IMR-90 (cell line): Measurements from ENCODE around the gene PCDHB12. TPM values are rescaled to one million over a fixed set of nuclear protein-coding genes. Genes with fewer than 3 reads are reported as not detected.
"Not testable (repeated sequence)": the region's sequence is repeated elsewhere in the genome, so short reads cannot be mapped to it uniquely, and the experiment has no call there.

Source experiments
- ATAC-seq: fragments of 200-7000 bp; cut with Tn5 transposase; 2 replicates; pipeline ENCODE4 v1.9.1; 2020; ENCODE audit warnings: low read depth, mild to moderate bottlenecking, moderate library complexity
- BruUV-seq: library from RNA; stranded (reverse); fragments of 400-500 nt; replicated peaks from 2 replicates; lab custom pipeline; 2021; lab: Mats Ljungman, UMichigan
- CTCF ChIA-PET: fragments of 300-600 bp; formaldehyde crosslinking; extraction: SDS; loops from one replicate; lab custom pipeline; 2021; ENCODE audit warnings: antibody characterized with exemption; lab: Yijun Ruan, JAX
- POLR2A ChIA-PET: fragments of 300-600 bp; sonication (Branson Sonifier 250); formaldehyde crosslinking; loops from one replicate; lab custom pipeline; 2022; ENCODE audit warnings: antibody characterized with exemption; ENCODE audit not compliant: unreplicated experiment; lab: Charles Lee
- DNase-seq: peaks from one replicate; pipeline ENCODE4 v3.0.0; 2013
- H2AFZ ChIP-seq: replicated peaks from 2 replicates; pipeline ENCODE3; 2013; ENCODE audit warnings: low read length, mild to moderate bottlenecking; ENCODE audit not compliant: poor library complexity
- H2AK5ac ChIP-seq: 2 replicates; pipeline ENCODE4 v1.6.1; 2013; ENCODE audit warnings: low read depth, low read length, inconsistent platforms
- H2AK9ac ChIP-seq: replicated peaks from 2 replicates; pipeline ENCODE3; 2013; ENCODE audit warnings: mild to moderate bottlenecking, low read depth, low read length, moderate library complexity; ENCODE audit not compliant: poor library complexity
- H2BK120ac ChIP-seq: 2 replicates; pipeline ENCODE4 v1.6.1; 2013; ENCODE audit warnings: low read depth, low read length, inconsistent platforms
- H2BK15ac ChIP-seq: 3 replicates; pipeline ENCODE4 v1.6.1; 2013; ENCODE audit warnings: low read depth, low read length, inconsistent platforms
- H2BK20ac ChIP-seq: 2 replicates; pipeline ENCODE4 v1.6.1; 2013; ENCODE audit warnings: low read depth, mild to moderate bottlenecking, inconsistent platforms, low read length, moderate library complexity
- H2BK5ac ChIP-seq: 2 replicates; pipeline ENCODE4 v1.6.1; 2013; ENCODE audit warnings: mild to moderate bottlenecking, low read depth, low read length, inconsistent platforms; ENCODE audit not compliant: poor library complexity, severe bottlenecking
- H3K14ac ChIP-seq: replicated peaks from 2 replicates; pipeline ENCODE4 v1.6.1; 2013; ENCODE audit warnings: low read depth, low read length, inconsistent platforms
- H3K18ac ChIP-seq: 2 replicates; pipeline ENCODE4 v1.6.1; 2013; ENCODE audit warnings: low read depth, low read length, control low read depth
- H3K23ac ChIP-seq: 2 replicates; pipeline ENCODE4 v1.6.1; 2013; ENCODE audit warnings: low read depth, low read length, inconsistent platforms
- H3K27ac ChIP-seq: 2 replicates; pipeline ENCODE4 v1.5.1; 2013; ENCODE audit warnings: mild to moderate bottlenecking, control low read depth, low read length; ENCODE audit not compliant: insufficient read depth
- H3K27me3 ChIP-seq: 2 replicates; pipeline ENCODE4 v1.6.1; 2013; ENCODE audit warnings: low read length; ENCODE audit not compliant: control insufficient read depth, insufficient read depth
- H3K36me3 ChIP-seq: 2 replicates; pipeline ENCODE4 v1.6.1; 2013; ENCODE audit warnings: low read length, mixed read lengths; ENCODE audit not compliant: control insufficient read depth, insufficient read depth
- H3K4ac ChIP-seq: 2 replicates; pipeline ENCODE4 v1.6.1; 2013; ENCODE audit warnings: low read depth, low read length, inconsistent platforms
- H3K4me1 ChIP-seq: 2 replicates; pipeline ENCODE4 v1.6.1; 2013; ENCODE audit warnings: low read length, mixed read lengths; ENCODE audit not compliant: control insufficient read depth, insufficient read depth
- H3K4me2 ChIP-seq: 2 replicates; pipeline ENCODE4 v1.6.1; 2013; ENCODE audit warnings: low read depth, mild to moderate bottlenecking, control low read depth, low read length, moderate library complexity
- H3K4me3 ChIP-seq: 2 replicates; pipeline ENCODE4 v1.5.1; 2013; ENCODE audit warnings: low read depth, mild to moderate bottlenecking, control low read depth, low read length, moderate library complexity; ENCODE audit not compliant: insufficient read depth
- H3K56ac ChIP-seq: 2 replicates; pipeline ENCODE4 v1.6.1; 2013; ENCODE audit warnings: low read length, inconsistent platforms; ENCODE audit not compliant: insufficient read depth; ENCODE audit errors: extremely low read depth
- H3K79me1 ChIP-seq, 2 experiments: 2 replicates each; pipeline ENCODE4 v1.6.1; 2013; ENCODE audit warnings: low read length in 2 of 2, inconsistent platforms in 1 of 2, low read depth in 1 of 2
- H3K9ac ChIP-seq: 2 replicates; pipeline ENCODE4 v1.6.1; 2013; ENCODE audit warnings: low read depth, low read length, control low read depth
- H3K9me1 ChIP-seq: 2 replicates; pipeline ENCODE4 v1.6.1; 2013; ENCODE audit warnings: low read length, inconsistent platforms; ENCODE audit not compliant: insufficient read depth
- H3K9me3 ChIP-seq: 2 replicates; pipeline ENCODE4 v1.6.1; 2013; ENCODE audit warnings: low read length; ENCODE audit not compliant: control insufficient read depth, insufficient read depth
- H4K20me1 ChIP-seq: 2 replicates; pipeline ENCODE4 v1.6.1; 2013; ENCODE audit warnings: low read length, inconsistent platforms; ENCODE audit not compliant: insufficient read depth
- H4K5ac ChIP-seq: 2 replicates; pipeline ENCODE4 v1.6.1; 2013; ENCODE audit warnings: mild to moderate bottlenecking, low read depth, low read length, control low read depth
- H4K8ac ChIP-seq, 2 experiments: 2 replicates each; pipeline ENCODE4 v1.6.1; 2013; ENCODE audit warnings: low read depth in 2 of 2, low read length in 2 of 2, control low read depth in 1 of 2, inconsistent platforms in 1 of 2
- H4K91ac ChIP-seq: 2 replicates; pipeline ENCODE4 v1.6.1; 2013; ENCODE audit warnings: low read depth, low read length, inconsistent platforms; ENCODE audit not compliant: insufficient read depth
- WGBS, 2 experiments: methylation state at CpG; one replicate each; pipeline versions ENCODE4 v1.1.5 to v1.1.7; 2013; ENCODE audit warnings: missing lambda C conversion rate in 2 of 2; ENCODE audit not compliant: insufficient read length in 1 of 2; ENCODE audit errors: extremely low coverage in 2 of 2; 5-methylcytosine and 5-hydroxymethylcytosine counted together
- dilution Hi-C: fragments of 300-500 bp; cut with HindIII; formaldehyde crosslinking; loops from one replicate; pipeline ENCODE4 v1.14.3; 2018; ENCODE audit warnings: low sequenced_read_pairs; ENCODE audit not compliant: unreplicated experiment
- in situ Hi-C: fragments of 300-500 bp; cut with MboI; formaldehyde crosslinking; loops from 3 replicates; pipeline ENCODE4 v1.14.3; 2019; ENCODE audit warnings: low sequenced_read_pairs, inconsistent platforms, mixed read lengths
- intact Hi-C: fragments of 100-400 bp; cut with micrococcal nuclease; formaldehyde crosslinking; loops from 2 replicates; pipeline ENCODE4 v1.10.0; 2022
- polyA plus RNA-seq, 3 experiments: library from polyadenylated mRNA; depleted of rRNA; stranded (reverse); fragments of >200 nt; gene quantifications; 2 replicates each; pipeline ENCODE4 v1.2.3, GENCODE V29; 2012; ENCODE audit warnings: low replicate concordance in 1 of 3
- total RNA-seq: library from RNA; depleted of rRNA; stranded (reverse); fragments of >200 nt; gene quantifications from 2 replicates; pipeline ENCODE4 v1.2.3, GENCODE V29; 2012

PCDHB12 gene
- total and polyA plus RNA-seq, 2 of the 4 experiments (the other 2 are of a cell fraction), result 0.09 to 0.18 TPM

GRCh38 chr5:141215504-141215903 lies 7.0 kb downstream of the PCDHB12 start:
- H3K14ac ChIP-seq, H3K18ac ChIP-seq, DNase-seq, H3K4me2 ChIP-seq, BruUV-seq, H3K4ac ChIP-seq, H3K4me3 ChIP-seq, H3K9ac ChIP-seq, H3K36me3 ChIP-seq, H2BK20ac ChIP-seq, H3K56ac ChIP-seq, H4K20me1 ChIP-seq, H2AK5ac ChIP-seq, H4K8ac ChIP-seq, H2BK15ac ChIP-seq, H2BK5ac ChIP-seq, H2AK9ac ChIP-seq, H4K91ac ChIP-seq, H4K5ac ChIP-seq, H3K23ac ChIP-seq, H2BK120ac ChIP-seq, H3K4me1 ChIP-seq, in situ Hi-C loops, dilution Hi-C loops, H3K79me1 ChIP-seq, POLR2A ChIA-PET, ATAC-seq, H3K9me1 ChIP-seq, intact Hi-C loops, H2AFZ ChIP-seq, H3K27me3 ChIP-seq, CTCF ChIA-PET, H3K27ac ChIP-seq: not testable (repeated sequence)
- peaks cover 20% of the 10 kb centered on the region; the same call in 1 of the 2 replicates for H3K9me3 ChIP-seq
- 33% methylated on average over 14 of the region's 40 CpGs; no CpG with 5 or more reads in 1 of the 2 experiments for WGBS, 2 experiments

DNA sequence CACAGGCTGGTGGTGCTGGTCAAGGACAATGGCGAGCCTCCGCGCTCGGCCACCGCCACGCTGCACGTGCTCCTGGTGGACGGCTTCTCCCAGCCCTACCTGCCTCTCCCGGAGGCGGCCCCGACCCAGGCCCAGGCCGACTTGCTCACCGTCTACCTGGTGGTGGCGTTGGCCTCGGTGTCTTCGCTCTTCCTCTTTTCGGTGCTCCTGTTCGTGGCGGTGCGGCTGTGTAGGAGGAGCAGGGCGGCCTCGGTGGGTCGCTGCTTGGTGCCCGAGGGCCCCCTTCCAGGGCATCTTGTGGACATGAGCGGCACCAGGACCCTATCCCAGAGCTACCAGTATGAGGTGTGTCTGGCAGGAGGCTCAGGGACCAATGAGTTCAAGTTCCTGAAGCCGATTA lies 7.5 kb downstream of the PCDHB12 start:
- H2AK9ac ChIP-seq, H4K91ac ChIP-seq, H3K9me1 ChIP-seq, H2AK5ac ChIP-seq, H4K5ac ChIP-seq, H3K23ac ChIP-seq, dilution Hi-C loops, H3K27me3 ChIP-seq, H2BK120ac ChIP-seq, H3K27ac ChIP-seq, H3K4ac ChIP-seq, POLR2A ChIA-PET, intact Hi-C loops, H3K56ac ChIP-seq, ATAC-seq, H3K4me1 ChIP-seq, H3K9ac ChIP-seq, DNase-seq, H2AFZ ChIP-seq, H3K4me3 ChIP-seq, H4K8ac ChIP-seq, H2BK20ac ChIP-seq, BruUV-seq, H3K36me3 ChIP-seq, H3K4me2 ChIP-seq, H3K14ac ChIP-seq, in situ Hi-C loops, H3K79me1 ChIP-seq, CTCF ChIA-PET, H4K20me1 ChIP-seq, H2BK15ac ChIP-seq, H3K18ac ChIP-seq, H2BK5ac ChIP-seq: not testable (repeated sequence)
- WGBS, 2 experiments, result no CpG with 5 or more reads among the region's 26 CpGs
- H3K9me3 ChIP-seq, result peaks cover 18% of the 10 kb centered on the region; the same call in 1 of the 2 replicates
